HG02759 (cell line): ENCODE results near the gene ZNF74.

Experiments
- ATAC-seq: cut with Tn5 transposase; IDR thresholded peaks from one replicate; pipeline ENCODE4 v1.9.1; 2021; ENCODE audit warnings: mild to moderate bottlenecking, moderate library complexity; ENCODE audit not compliant: unreplicated experiment

Gene ZNF74

GRCh38 chr22:20430720-20431510 is 37.0 kb downstream of the ZNF74 start:
- ATAC-seq = no peak

DNA sequence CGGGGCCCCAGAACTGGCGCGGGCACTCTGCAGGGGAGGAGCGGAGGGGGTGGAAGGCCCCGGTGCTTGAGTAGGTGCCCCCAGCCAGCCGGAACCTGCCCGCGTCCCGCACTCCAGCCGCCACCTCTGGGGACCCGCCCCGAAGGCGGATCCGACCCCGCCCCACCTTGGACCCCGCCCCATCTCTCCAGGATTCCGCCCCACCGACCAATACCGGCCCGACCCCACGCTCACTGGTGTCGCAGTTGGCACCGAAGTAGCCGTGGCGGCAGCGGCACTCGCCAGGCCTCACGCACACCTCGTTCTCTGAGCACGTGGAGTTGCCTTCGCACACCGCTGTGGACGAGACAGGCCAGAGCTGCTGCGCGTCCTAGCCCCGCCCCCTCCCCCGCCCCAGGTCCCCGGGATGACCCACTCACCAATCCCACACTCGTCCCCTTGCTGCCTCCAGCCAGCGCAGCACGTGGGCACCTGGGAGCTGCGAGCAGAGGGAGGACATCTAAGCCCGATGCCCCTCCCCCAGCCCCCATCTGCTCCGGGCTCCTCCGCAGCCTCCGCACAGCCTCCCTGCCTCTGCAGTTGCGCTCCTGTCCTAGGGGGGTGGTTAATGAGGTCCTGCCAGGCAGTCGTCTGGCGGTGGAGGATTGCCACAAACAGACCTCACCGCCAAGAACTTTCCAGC is 37.7 kb downstream of the ZNF74 start:
- no peak for ATAC-seq

DNA sequence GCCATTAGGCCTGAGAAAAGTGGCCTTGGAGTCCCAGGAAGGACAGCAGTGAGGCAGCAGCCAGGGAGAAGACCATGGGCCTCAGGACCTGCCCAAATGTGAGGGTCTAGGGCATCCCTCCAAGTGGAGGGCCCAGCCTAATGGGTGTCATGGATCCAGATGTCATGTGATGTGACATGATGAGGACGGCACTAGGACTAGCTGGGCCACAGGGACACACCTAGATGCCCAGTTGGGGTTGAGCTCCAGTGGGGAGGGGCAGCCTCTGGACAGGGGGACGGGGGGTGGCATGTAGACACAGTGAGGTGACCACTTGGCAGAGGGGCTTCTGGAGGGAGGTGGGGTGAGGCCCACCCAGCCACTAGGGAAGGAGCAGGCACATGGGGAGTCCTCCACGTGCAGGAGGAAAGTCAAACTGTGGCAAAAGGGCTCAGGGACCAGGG is 38.3 kb downstream of the ZNF74 start:
- no peak for ATAC-seq

DNA sequence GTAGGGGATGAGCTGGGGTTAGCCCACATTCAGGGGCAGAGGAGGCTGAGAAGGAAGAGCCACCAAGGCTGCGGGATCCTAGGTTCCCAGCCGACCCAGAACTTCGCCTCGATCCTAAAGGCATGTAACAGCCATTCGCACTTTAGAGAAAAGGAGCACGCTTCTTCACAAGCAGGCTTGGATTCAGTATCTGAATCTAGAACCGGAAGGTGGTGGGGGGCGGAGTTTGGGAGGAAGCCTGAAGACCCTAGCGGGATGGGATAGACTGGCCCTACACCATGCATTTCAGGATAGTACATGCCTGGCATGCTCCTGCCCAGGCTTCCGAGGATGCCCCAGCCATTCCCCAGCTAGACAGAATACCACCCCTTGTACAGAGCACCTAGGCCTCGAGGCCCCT is 39.2 kb downstream of the ZNF74 start:
- no peak for ATAC-seq

- no peak for ATAC-seq
Observed at GRCh38 chr22:20433686-20434241, 39.8 kb downstream of the ZNF74 start.

- no peak for ATAC-seq
Observed at GRCh38 chr22:20434264-20434751, 40.4 kb downstream of the ZNF74 start.

- ATAC-seq = no peak
Observed at GRCh38 chr22:20434773-20435172, 40.8 kb downstream of the ZNF74 start.

GRCh38 chr22:20435436-20436306 is 41.7 kb downstream of the ZNF74 start:
- no peak for ATAC-seq

GRCh38 chr22:20436307-20436767 is 42.4 kb downstream of the ZNF74 start:
- no peak for ATAC-seq

- ATAC-seq = no peak
Observed at GRCh38 chr22:20436768-20437612, 43.0 kb downstream of the ZNF74 start.

GRCh38 chr22:20437613-20438426 is 43.9 kb downstream of the ZNF74 start, which contains the start of gene SCARF2:
Gene SCARF2, minus strand, starts transcription at chr22:20437825. Its CDS starts 71 bp downstream, at chr22:20437754.
- no peak for ATAC-seq

DNA sequence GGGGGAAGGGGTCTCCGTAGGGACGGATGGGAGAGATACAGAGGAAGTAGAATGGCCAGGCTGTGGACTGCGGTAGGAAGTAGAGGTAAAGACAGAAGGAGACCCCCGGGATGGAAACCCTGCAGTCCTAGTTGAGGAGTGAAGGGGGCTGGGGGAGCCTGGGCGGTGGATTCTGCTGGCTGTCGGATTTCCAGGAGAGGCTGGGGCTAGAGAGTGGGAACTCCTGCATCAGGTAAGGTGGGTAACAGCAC is 44.4 kb downstream of the ZNF74 start:
- ATAC-seq = no peak

GRCh38 chr22:20438678-20439492 is 44.9 kb downstream of the ZNF74 start:
- no peak for ATAC-seq

- ATAC-seq = no peak
Observed at GRCh38 chr22:20439556-20439927, 45.6 kb downstream of the ZNF74 start.

DNA sequence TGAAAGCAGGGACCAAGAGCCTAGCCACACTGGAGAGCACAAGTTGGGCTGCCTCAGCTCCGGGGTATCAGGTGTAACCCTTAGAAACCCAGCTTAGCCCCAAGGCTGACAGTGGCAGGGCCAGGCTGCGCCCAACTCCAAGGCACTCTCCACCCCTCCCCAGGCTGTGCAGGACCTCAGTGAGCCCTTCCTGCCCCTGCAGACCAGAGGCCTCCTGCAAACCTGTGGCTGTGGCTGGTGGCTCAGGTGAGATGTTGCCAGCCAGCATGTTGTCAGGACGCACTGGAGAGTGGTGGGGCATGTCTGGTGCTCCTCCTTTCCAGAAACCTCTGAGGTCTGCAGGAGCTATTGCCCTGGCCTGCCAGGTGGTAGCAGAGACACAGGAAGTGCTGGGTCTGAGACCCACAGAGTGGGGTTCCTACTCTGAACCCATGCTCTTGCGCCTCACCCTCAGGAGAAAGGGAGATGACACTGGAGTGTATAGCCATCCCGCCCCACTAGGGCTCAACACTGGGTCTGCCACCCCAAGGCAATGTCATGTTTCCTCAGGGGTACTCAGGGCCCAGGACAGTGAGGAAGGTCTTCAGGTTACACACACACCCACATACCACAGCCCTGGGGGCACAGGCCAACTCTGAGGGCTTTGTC is 46.1 kb downstream of the ZNF74 start:
- ATAC-seq = no peak

- no peak for ATAC-seq
Observed at GRCh38 chr22:20440637-20441591, 47.0 kb downstream of the ZNF74 start.
